GM12892 (cell line): Measurements from ENCODE around the gene ESPNL.

Source experiments
- POLR2A ChIP-seq: IDR thresholded peaks from 2 replicates; pipeline ENCODE4 v1.6.1; 2011; ENCODE audit warnings: low read depth, low read length, control low read depth
- POLR2AphosphoS5 ChIP-seq: IDR thresholded peaks from 2 replicates; pipeline ENCODE4 v1.6.1; 2011; ENCODE audit warnings: low read depth, low read length, control low read depth
- TAF1 ChIP-seq: IDR thresholded peaks from 2 replicates; pipeline ENCODE4 v1.6.1; 2011; ENCODE audit warnings: low read depth, mild to moderate bottlenecking, control low read depth, low read length, borderline replicate concordance

GRCh38 chr2:238104691-238105371 lies 4.7 kb downstream of the ESPNL start:
- TF ChIP-seq POLR2A (no peak), TAF1 (no peak), POLR2AphosphoS5 (no peak)
